ENCODE measurements around the gene LRTM2. TPM values are rescaled to one million over a fixed set of nuclear protein-coding genes. Genes with fewer than 3 reads are reported as not detected.

LRTM2 gene
- total RNA-seq, 1 experiment from 2014 or later, result not detected

- no peak overlapping the region for H3K27ac ChIP-seq
- no peaks in the 10 kb centered on the region for H3K79me2 ChIP-seq (ENCODE audit: low read depth)
- no peak for DNase-seq
- H2AFZ ChIP-seq, result no peak overlapping the region
- no peaks in the 10 kb centered on the region for H3K9me3 ChIP-seq (ENCODE audit: insufficient read depth, low read depth)
- BruUV-seq (replicated peaks), result no TSS peak
- peaks cover 99% of the 10 kb centered on the region for H3K27me3 ChIP-seq (ENCODE audit: insufficient read depth, low read depth)
- no peaks in the 10 kb centered on the region for H3K36me3 ChIP-seq (ENCODE audit: low read depth)
- H3K4me1 ChIP-seq (replicated peaks; ENCODE audit: insufficient read depth), result no peaks in the 10 kb centered on the region
- H3K4me3 ChIP-seq, result no peak overlapping the region
- no peaks in the 10 kb centered on the region; the same call in 1 of the 2 replicates for H4K20me1 ChIP-seq (ENCODE audit: insufficient read depth)
- CTCF ChIA-PET, result no interaction called here
- intact Hi-C loops (cut with micrococcal nuclease; ENCODE audit: unreplicated experiment), result no loop called here
- H3K9me2 ChIP-seq (ENCODE audit: insufficient read depth), result no peaks in the 10 kb centered on the region
- no peak overlapping the region for H3K4me2 ChIP-seq
- POLR2A ChIA-PET (ENCODE audit: unreplicated experiment), result no interaction called here
- peaks cover 5% of the 10 kb centered on the region; the same call in 1 of the 2 replicates for H3F3A ChIP-seq (ENCODE audit: insufficient read depth, low read depth)
- TF ChIP-seq CTCF (conservative IDR thresholded peaks at IDR 0.05) (no peak), EZH2 (IDR thresholded peaks at IDR 0.05; ENCODE audit: low read depth) (no peak)
These were observed 49.7 kb downstream of the LRTM2 start for GRCh38 chr12:1870086-1870485.

GRCh38 chr12:1870998-1871917 lies 50.9 kb downstream of the LRTM2 start:
- no TSS peak for BruUV-seq (replicated peaks)
- H3K4me2 ChIP-seq, result no peak overlapping the region
- H4K20me1 ChIP-seq (ENCODE audit: insufficient read depth), result no peaks in the 10 kb centered on the region; the same call in 1 of the 2 replicates
- DNase-seq, result no peak
- no peak overlapping the region for H3K27ac ChIP-seq
- ChIA-PET POLR2A (ENCODE audit: unreplicated experiment) (no interaction called here), CTCF (no interaction called here)
- no peaks in the 10 kb centered on the region for H3K9me2 ChIP-seq (ENCODE audit: insufficient read depth)
- no peaks in the 10 kb centered on the region for H3K9me3 ChIP-seq (ENCODE audit: insufficient read depth, low read depth)
- H3K27me3 ChIP-seq (ENCODE audit: insufficient read depth, low read depth), result peaks cover 100% of the 10 kb centered on the region
- intact Hi-C loops (cut with micrococcal nuclease; ENCODE audit: unreplicated experiment), result no loop called here
- TF ChIP-seq EZH2 (IDR thresholded peaks at IDR 0.05; ENCODE audit: low read depth) (no peak), CTCF (conservative IDR thresholded peaks at IDR 0.05) (no peak)
- peaks cover 5% of the 10 kb centered on the region; the same call in 1 of the 2 replicates for H3F3A ChIP-seq (ENCODE audit: insufficient read depth, low read depth)
- no peaks in the 10 kb centered on the region for H3K79me2 ChIP-seq (ENCODE audit: low read depth)
- H3K4me1 ChIP-seq (replicated peaks; ENCODE audit: insufficient read depth), result no peaks in the 10 kb centered on the region
- no peak overlapping the region for H3K4me3 ChIP-seq
- H3K36me3 ChIP-seq (ENCODE audit: low read depth), result no peaks in the 10 kb centered on the region
- no peak overlapping the region for H2AFZ ChIP-seq

- H3K9me3 ChIP-seq (ENCODE audit: insufficient read depth, low read depth), result no peaks in the 10 kb centered on the region
- peaks cover 100% of the 10 kb centered on the region for H3K27me3 ChIP-seq (ENCODE audit: insufficient read depth, low read depth)
- H3K27ac ChIP-seq, result no peak overlapping the region
- intact Hi-C loops (cut with micrococcal nuclease; ENCODE audit: unreplicated experiment), result no loop called here
- no peak overlapping the region for H2AFZ ChIP-seq
- no peak overlapping the region for H3K4me3 ChIP-seq
- H3K4me2 ChIP-seq, result no peak overlapping the region
- H3K9me2 ChIP-seq (ENCODE audit: insufficient read depth), result no peaks in the 10 kb centered on the region
- no peaks in the 10 kb centered on the region for H3K79me2 ChIP-seq (ENCODE audit: low read depth)
- H3K4me1 ChIP-seq (replicated peaks; ENCODE audit: insufficient read depth), result no peaks in the 10 kb centered on the region
- H3F3A ChIP-seq (ENCODE audit: insufficient read depth, low read depth), result peaks cover 5% of the 10 kb centered on the region; the same call in 1 of the 2 replicates
- H3K36me3 ChIP-seq (ENCODE audit: low read depth), result no peaks in the 10 kb centered on the region
- H4K20me1 ChIP-seq (ENCODE audit: insufficient read depth), result no peaks in the 10 kb centered on the region; the same call in 1 of the 2 replicates
- no TSS peak for BruUV-seq (replicated peaks)
- no peak for TF ChIP-seq EZH2 (IDR thresholded peaks at IDR 0.05; ENCODE audit: low read depth)
- no peak for TF ChIP-seq CTCF (conservative IDR thresholded peaks at IDR 0.05)
- POLR2A ChIA-PET (ENCODE audit: unreplicated experiment), result no interaction called here
- no peak for DNase-seq
- CTCF ChIA-PET, result no interaction called here
These were observed 51.6 kb downstream of the LRTM2 start for GRCh38 chr12:1872001-1872400.

Measured in PC-9 (cell line).